ENCODE results near the gene CXCL10. TPM values are rescaled to one million over a fixed set of nuclear protein-coding genes. Genes with fewer than 3 reads are reported as not detected.
"Not testable (repeated sequence)": the region's sequence is repeated elsewhere in the genome, so short reads cannot be mapped to it uniquely, and the experiment has no call there.

The CXCL10 gene
- total RNA-seq, 1 experiment from 2014 or later = 0.29 TPM

- DNase-seq (ENCODE audit: low read depth in 1 of 2, low spot score in 2 of 2); H3K4me3 ChIP-seq; H3K27ac ChIP-seq; H3K9me3 ChIP-seq (replicated peaks); H3K4me1 ChIP-seq (replicated peaks); H3K36me3 ChIP-seq; H3K27me3 ChIP-seq (replicated peaks): not testable (repeated sequence)
These were observed 24.7 kb downstream of the CXCL10 start for GRCh38 chr4:75998525-75999147.

- Histone ChIP-seq H3K36me3 (no peaks in the 10 kb centered on the region), H3K4me3 (no peak overlapping the region), H3K9me3 (replicated peaks) (no peaks in the 10 kb centered on the region), H3K27me3 (replicated peaks) (0 out of 2 replicates have a peak, but pooled peaks cover 3% of the 10 kb centered on the region), H3K4me1 (replicated peaks) (no peaks in the 10 kb centered on the region; the same call in 1 of the 2 replicates), H3K27ac (no peak overlapping the region)
- DNase-seq (ENCODE audit: low read depth in 1 of 2, low spot score in 2 of 2) = no peak
These were observed 25.4 kb downstream of the CXCL10 start for GRCh38 chr4:75997946-75998345.

DNA sequence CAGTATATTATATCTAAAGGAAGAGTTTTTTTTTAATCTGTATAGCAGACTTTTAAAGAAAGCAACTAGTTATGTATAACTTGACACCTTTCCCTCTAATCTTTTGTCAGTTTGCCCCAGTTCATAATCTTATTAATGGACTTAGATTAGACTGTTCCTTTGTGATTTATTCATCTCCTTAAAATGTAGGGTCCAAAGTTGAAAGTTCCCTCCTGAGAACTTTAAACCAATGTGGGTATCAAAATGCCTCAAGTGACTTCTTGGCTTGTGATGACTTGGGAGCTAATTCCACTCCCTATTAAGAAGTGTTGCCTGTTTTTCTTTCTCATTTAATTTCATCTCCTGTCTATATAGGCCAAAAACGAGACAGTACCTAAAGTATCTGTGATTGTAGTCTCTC, 26.2 kb downstream of the CXCL10 start:
- Histone ChIP-seq H3K9me3 (replicated peaks) (no peaks in the 10 kb centered on the region), H3K27ac (no peak overlapping the region), H3K4me1 (replicated peaks) (no peaks in the 10 kb centered on the region; the same call in 1 of the 2 replicates), H3K4me3 (no peak overlapping the region), H3K36me3 (no peaks in the 10 kb centered on the region), H3K27me3 (replicated peaks) (0 out of 2 replicates have a peak, but pooled peaks cover 4% of the 10 kb centered on the region)
- no peak for DNase-seq (ENCODE audit: low read depth in 1 of 2, low spot score in 2 of 2)

DNA sequence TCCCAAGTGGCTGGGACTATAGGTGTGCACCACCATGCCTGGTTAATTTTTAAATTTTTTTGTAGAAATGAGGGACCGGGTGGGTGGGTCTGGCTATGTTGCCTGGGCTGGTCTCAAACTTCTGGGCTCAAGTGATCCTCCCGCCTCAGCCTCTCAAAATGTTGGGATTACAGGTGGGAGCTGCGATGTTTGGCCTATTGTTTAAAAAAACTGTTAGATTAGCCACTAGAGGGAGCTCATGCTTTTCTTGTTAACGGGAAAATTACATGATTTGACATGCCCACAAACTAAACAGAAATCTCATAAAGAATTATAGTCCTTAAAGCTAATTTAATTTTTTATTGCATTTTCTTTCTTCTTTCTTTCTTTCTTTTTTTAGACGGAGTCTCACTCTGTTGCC, 27.6 kb downstream of the CXCL10 start:
- no peak overlapping the region for H3K4me3 ChIP-seq
- no peaks in the 10 kb centered on the region for H3K4me1 ChIP-seq (replicated peaks)
- H3K27ac ChIP-seq = no peak overlapping the region
- peak in 1 of 2 experiments; percentile 40 for DNase-seq (ENCODE audit: low read depth in 1 of 2, low spot score in 2 of 2)
- no peaks in the 10 kb centered on the region for H3K36me3 ChIP-seq
- 0 out of 2 replicates have a peak, but pooled peaks cover 7% of the 10 kb centered on the region for H3K27me3 ChIP-seq (replicated peaks)
- no peaks in the 10 kb centered on the region for H3K9me3 ChIP-seq (replicated peaks)

DNA sequence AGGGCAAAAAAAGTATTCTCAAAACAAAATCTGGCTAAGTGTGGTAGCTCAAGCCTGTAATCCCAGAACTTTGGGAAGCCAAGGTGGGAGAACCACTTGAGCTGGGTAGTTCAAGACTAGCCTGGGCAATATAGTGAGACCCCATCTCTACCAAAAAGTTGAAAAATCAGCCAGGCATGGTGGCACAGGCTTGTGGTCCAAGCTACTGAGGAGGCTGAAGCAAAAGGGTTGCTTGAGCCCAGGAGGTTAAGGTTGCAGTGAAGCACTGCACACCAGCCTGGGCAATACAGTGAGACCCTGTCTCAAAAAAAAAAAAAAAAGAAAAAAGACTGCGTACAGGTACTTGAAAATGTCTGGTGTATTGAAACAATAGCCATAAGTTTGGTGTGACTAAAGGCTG, 30.8 kb downstream of the CXCL10 start:
- Histone ChIP-seq H3K36me3 (peaks cover 15% of the 10 kb centered on the region), H3K27me3 (replicated peaks) (0 out of 2 replicates have a peak, but pooled peaks cover 7% of the 10 kb centered on the region)
- no peak for DNase-seq (ENCODE audit: low read depth in 1 of 2, low spot score in 2 of 2)

DNA sequence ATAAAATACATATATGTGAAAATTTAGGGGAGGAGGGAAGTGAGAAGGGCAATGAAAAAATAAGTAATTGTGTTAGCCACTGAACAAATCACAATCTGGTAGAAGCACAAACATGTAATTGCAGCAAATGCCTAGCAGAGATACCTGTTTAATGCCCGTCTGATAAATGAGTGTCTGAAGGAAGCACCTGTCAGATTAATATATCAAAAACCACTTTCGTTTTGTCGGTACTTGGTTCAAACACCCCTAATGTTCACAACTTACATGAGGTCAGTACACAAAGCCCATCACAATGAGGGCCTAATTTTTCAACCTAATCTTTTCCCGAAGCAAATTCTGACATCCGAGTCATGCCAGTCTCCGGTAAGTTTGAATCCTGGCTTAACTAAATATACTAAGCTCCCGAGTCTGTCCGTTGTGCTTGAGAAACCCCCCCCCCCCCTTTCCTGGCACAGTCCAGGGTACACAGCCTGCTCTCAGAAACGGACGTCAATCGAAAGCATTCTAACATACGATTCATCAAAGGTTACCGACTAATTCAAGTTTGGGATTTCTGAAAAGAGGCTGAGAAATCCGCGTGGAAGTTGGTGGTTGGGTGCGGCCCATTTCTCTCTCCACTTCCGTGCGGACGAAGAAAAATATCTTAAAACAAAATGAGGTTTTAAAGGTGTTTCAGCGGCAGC, 33.3 kb downstream of the CXCL10 start:
- H3K27me3 ChIP-seq (replicated peaks) = 0 out of 2 replicates have a peak, but pooled peaks cover 4% of the 10 kb centered on the region
- peak in 1 of 2 experiments; percentile 22 for DNase-seq (ENCODE audit: low read depth in 1 of 2, low spot score in 2 of 2)

More for the DNA sequence above, 30.8 kb downstream of the CXCL10 start:
- Histone ChIP-seq H3K27ac (no peak overlapping the region), H3K9me3 (replicated peaks) (no peaks in the 10 kb centered on the region), H3K4me1 (replicated peaks) (peaks cover 12% of the 10 kb centered on the region), H3K4me3 (no peak overlapping the region)

GRCh38 chr4:75985116-75985515, 38.2 kb downstream of the CXCL10 start:
- Histone ChIP-seq H3K4me3 (no peak overlapping the region), H3K4me1 (replicated peaks) (peaks cover 20% of the 10 kb centered on the region), H3K36me3 (peaks cover 39% of the 10 kb centered on the region), H3K9me3 (replicated peaks) (no peaks in the 10 kb centered on the region), H3K27me3 (replicated peaks) (no peaks in the 10 kb centered on the region), H3K27ac (no peak overlapping the region)
- peak; percentile 10 to 46 for DNase-seq (ENCODE audit: low read depth in 1 of 2, low spot score in 2 of 2)

More for the DNA sequence above, 33.3 kb downstream of the CXCL10 start:
- no peaks in the 10 kb centered on the region for H3K9me3 ChIP-seq (replicated peaks)
- H3K27ac ChIP-seq = peak overlapping the region; percentile 48
- H3K4me3 ChIP-seq = peak overlapping the region; percentile 69
- peaks cover 20% of the 10 kb centered on the region for H3K4me1 ChIP-seq (replicated peaks)
- H3K36me3 ChIP-seq = peaks cover 15% of the 10 kb centered on the region

- DNase-seq (ENCODE audit: low read depth in 1 of 2, low spot score in 2 of 2) = no peak
- no peaks in the 10 kb centered on the region for H3K9me3 ChIP-seq (replicated peaks)
- no peak overlapping the region for H3K4me3 ChIP-seq
- peaks cover 61% of the 10 kb centered on the region for H3K36me3 ChIP-seq
- H3K4me1 ChIP-seq (replicated peaks) = peaks cover 6% of the 10 kb centered on the region; the same call in 1 of the 2 replicates
- no peak overlapping the region for H3K27ac ChIP-seq
- H3K27me3 ChIP-seq (replicated peaks) = no peaks in the 10 kb centered on the region
These were observed 42.7 kb downstream of the CXCL10 start for GRCh38 chr4:75980576-75980975.

GRCh38 chr4:75976177-75976576, 47.1 kb downstream of the CXCL10 start:
- peaks cover 89% of the 10 kb centered on the region for H3K36me3 ChIP-seq

DNA sequence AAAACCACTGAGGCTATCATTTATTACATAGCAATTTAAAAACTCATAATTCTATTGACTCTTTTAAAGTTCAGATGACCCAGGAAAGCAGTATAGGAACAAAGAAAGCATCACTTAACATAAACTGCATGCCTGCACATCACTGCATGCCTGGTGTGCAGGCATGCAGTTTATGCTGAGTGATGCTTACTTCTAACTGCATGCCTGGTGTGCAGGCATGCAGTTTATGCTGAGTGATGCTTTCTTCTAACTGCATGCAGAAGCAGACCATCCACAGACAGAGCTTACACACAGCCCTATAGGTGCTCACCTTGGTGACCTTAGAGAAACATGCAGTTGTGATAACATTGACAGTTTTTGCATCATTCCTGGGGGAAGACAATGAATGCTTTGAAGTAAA, 49.5 kb downstream of the CXCL10 start:
- Histone ChIP-seq H3K9me3 (replicated peaks) (no peaks in the 10 kb centered on the region), H3K27me3 (replicated peaks) (no peaks in the 10 kb centered on the region), H3K4me1 (replicated peaks) (no peaks in the 10 kb centered on the region), H3K4me3 (no peak overlapping the region), H3K27ac (no peak overlapping the region), H3K36me3 (peaks cover 90% of the 10 kb centered on the region)
- no peak for DNase-seq (ENCODE audit: low read depth in 1 of 2, low spot score in 2 of 2)

More at GRCh38 chr4:75976177-75976576, 47.1 kb downstream of the CXCL10 start:
- no peak overlapping the region for H3K27ac ChIP-seq
- no peaks in the 10 kb centered on the region for H3K27me3 ChIP-seq (replicated peaks)
- no peaks in the 10 kb centered on the region for H3K4me1 ChIP-seq (replicated peaks)
- no peak overlapping the region for H3K4me3 ChIP-seq
- DNase-seq (ENCODE audit: low read depth in 1 of 2, low spot score in 2 of 2) = no peak
- no peaks in the 10 kb centered on the region for H3K9me3 ChIP-seq (replicated peaks)

Other genes with a start within 250 kb of the CXCL10 start
- gene PPEF2, start 121.0 kb downstream of the CXCL10 start, total RNA-seq (2014; rRNA removed; shearing (Covaris generic)) = not detected in 2 replicates
- gene NAAA, start 82.5 kb downstream of the CXCL10 start, total RNA-seq (2014; rRNA removed; shearing (Covaris generic)) = 34.3 and 70.4 TPM in 2 replicates
- gene SDAD1, start 32.6 kb downstream of the CXCL10 start, total RNA-seq (2014; rRNA removed; shearing (Covaris generic)) = 41.0 and 45.1 TPM in 2 replicates
- not detected in 2 replicates for gene CXCL9, start 16.0 kb downstream of the CXCL10 start, total RNA-seq (2014; rRNA removed; shearing (Covaris generic))
- gene CXCL11, start 12.6 kb upstream of the CXCL10 start, total RNA-seq (2014; rRNA removed; shearing (Covaris generic)) = not detected in 2 replicates
- 1.00 and 7.7 TPM in 2 replicates for gene ART3, start 51.2 kb upstream of the CXCL10 start, total RNA-seq (2014; rRNA removed; shearing (Covaris generic))
- gene NUP54, start 124.9 kb upstream of the CXCL10 start, total RNA-seq (2014; rRNA removed; shearing (Covaris generic)) = 37.5 and 77.7 TPM in 2 replicates
- 125 and 145 TPM in 2 replicates for gene SCARB2, start 190.3 kb upstream of the CXCL10 start, total RNA-seq (2014; rRNA removed; shearing (Covaris generic))
- not detected in 2 replicates for gene FAM47E, start 228.2 kb upstream of the CXCL10 start, total RNA-seq (2014; rRNA removed; shearing (Covaris generic))